Nephron progenitor cell (in vitro differentiated cells): ENCODE results near the gene COA4.

Source experiments
- DNase-seq: peaks from one replicate; pipeline ENCODE4 v3.0.0; 2021
- H3K27ac Mint-ChIP-seq: 2 replicates; pipeline ENCODE4 v1.8.0; 2021; ENCODE audit warnings: mild to moderate bottlenecking, moderate library complexity, mixed read lengths
- H3K27me3 Mint-ChIP-seq: 2 replicates; pipeline ENCODE4 v1.8.0; 2021; ENCODE audit warnings: mild to moderate bottlenecking, low read depth, mixed read lengths; ENCODE audit not compliant: poor library complexity
- H3K36me3 Mint-ChIP-seq: 2 replicates; pipeline ENCODE4 v1.8.0; 2021; ENCODE audit warnings: low read depth, mixed read lengths
- H3K4me1 Mint-ChIP-seq: 2 replicates; pipeline ENCODE4 v1.8.0; 2021; ENCODE audit warnings: mixed read lengths
- H3K4me3 Mint-ChIP-seq: 2 replicates; pipeline ENCODE4 v1.8.0; 2021; ENCODE audit warnings: mild to moderate bottlenecking, moderate library complexity, mixed read lengths
- H3K9me3 Mint-ChIP-seq: 2 replicates; pipeline ENCODE4 v1.8.0; 2021; ENCODE audit warnings: mild to moderate bottlenecking, moderate library complexity, mixed read lengths
- CTCF ChIP-seq: fragments of 200-600 bp; sonication (generic); IDR thresholded peaks from 2 replicates; pipeline ENCODE4 v1.5.0; 2021; ENCODE audit warnings: antibody characterized with exemption

The COA4 gene

GRCh38 chr11:73875380-73875779 is 1.3 kb downstream of the COA4 start:
- H3K4me1 Mint-ChIP-seq, result peaks cover 31% of the 10 kb centered on the region
- no peaks in the 10 kb centered on the region for H3K9me3 Mint-ChIP-seq
- H3K4me3 Mint-ChIP-seq, result peak overlapping the region; percentile 99
- no peaks in the 10 kb centered on the region for H3K27me3 Mint-ChIP-seq
- no peak for TF ChIP-seq CTCF
- DNase-seq, result no peak
- H3K36me3 Mint-ChIP-seq, result peaks cover 44% of the 10 kb centered on the region
- H3K27ac Mint-ChIP-seq, result peak overlapping the region; percentile 100

- TF ChIP-seq CTCF, result no peak
- Mint-ChIP-seq H3K27ac (no peak overlapping the region), H3K4me3 (no peak overlapping the region), H3K27me3 (no peaks in the 10 kb centered on the region), H3K9me3 (no peaks in the 10 kb centered on the region), H3K4me1 (peaks cover 26% of the 10 kb centered on the region), H3K36me3 (peaks cover 37% of the 10 kb centered on the region)
- DNase-seq, result no peak
These were observed 3.8 kb downstream of the COA4 start for GRCh38 chr11:73872749-73873357.

GRCh38 chr11:73870261-73870660 is 6.4 kb downstream of the COA4 start:
- Mint-ChIP-seq H3K27me3 (no peaks in the 10 kb centered on the region), H3K9me3 (no peaks in the 10 kb centered on the region), H3K27ac (peak overlapping the region; percentile 40), H3K36me3 (peaks cover 43% of the 10 kb centered on the region), H3K4me3 (no peak overlapping the region), H3K4me1 (peaks cover 23% of the 10 kb centered on the region)
- no peak for TF ChIP-seq CTCF
- no peak for DNase-seq

GRCh38 chr11:73869332-73869949 is 7.2 kb downstream of the COA4 start:
- Mint-ChIP-seq H3K27me3 (no peaks in the 10 kb centered on the region), H3K27ac (peak overlapping the region; percentile 82), H3K4me1 (peaks cover 15% of the 10 kb centered on the region), H3K36me3 (peaks cover 45% of the 10 kb centered on the region), H3K4me3 (no peak overlapping the region), H3K9me3 (no peaks in the 10 kb centered on the region)
- TF ChIP-seq CTCF, result no peak
- no peak for DNase-seq

- Mint-ChIP-seq H3K9me3 (no peaks in the 10 kb centered on the region), H3K27me3 (no peaks in the 10 kb centered on the region), H3K4me1 (peaks cover 15% of the 10 kb centered on the region), H3K36me3 (peaks cover 37% of the 10 kb centered on the region), H3K4me3 (no peak overlapping the region), H3K27ac (peak overlapping the region; percentile 74)
- no peak for TF ChIP-seq CTCF
- no peak for DNase-seq
These were observed 10.1 kb downstream of the COA4 start for GRCh38 chr11:73866586-73866996.

- Mint-ChIP-seq H3K9me3 (no peaks in the 10 kb centered on the region), H3K27me3 (no peaks in the 10 kb centered on the region), H3K36me3 (peaks cover 37% of the 10 kb centered on the region), H3K4me3 (no peak overlapping the region), H3K4me1 (peaks cover 15% of the 10 kb centered on the region), H3K27ac (peak overlapping the region; percentile 74)
- DNase-seq, result no peak
- no peak for TF ChIP-seq CTCF
These were observed 10.5 kb downstream of the COA4 start for GRCh38 chr11:73866095-73866579.
